H1 (cell line): ENCODE measurements around the gene NECAP2. TPM values are rescaled to one million over a fixed set of nuclear protein-coding genes. Genes with fewer than 3 reads are reported as not detected.

ENCODE experiments used
- BRCA1 ChIP-seq: IDR thresholded peaks from 2 replicates; pipeline ENCODE4 v1.6.1; 2012; ENCODE audit warnings: low read depth, low read length, improper control_type of control experiment
- CBX8 ChIP-seq: fragments of 300-800, 300-1000 bp; sonication (generic); IDR thresholded peaks from 2 replicates; pipeline ENCODE4 v1.7.1; 2016; ENCODE audit warnings: low read depth, low read length, borderline replicate concordance
- RNF2 ChIP-seq: fragments of 200-900, 300-1000 bp; sonication (generic); IDR thresholded peaks from 2 replicates; pipeline ENCODE4 v1.7.1; 2016; ENCODE audit warnings: borderline replicate concordance, low read depth, mild to moderate bottlenecking, antibody characterized with exemption, low read length; ENCODE audit not compliant: poor library complexity, severe bottlenecking; ENCODE audit errors: missing control alignments
- polyA plus RNA-seq, 7 experiments: library from polyadenylated mRNA; depleted of rRNA in 3 of 7; stranded (reverse) in 5 of 7; unstranded in 2 of 7; fragments of >200 nt in 5 of 7; fragments of 200-250 nt in 2 of 7; gene quantifications; 1 replicate in 5 of 7; 2 replicates in 1 of 7; 4 replicates in 1 of 7; pipeline versions ENCODE4 v1.2.1 to v1.2.3, GENCODE V29; 2011 to 2013; ENCODE audit warnings: missing spikeins in 2 of 7, mixed read lengths in 2 of 7
- total RNA-seq: library from RNA; stranded (reverse); fragmentation: NEBNext Ultra II Directional; extraction: Animal tissue kit (Norgen Biotek cat#: 25700); gene quantifications from 2 replicates; pipeline ENCODE4 v1.2.1, GENCODE V29; 2021

NECAP2 gene
- total and polyA plus RNA-seq, 2 of the 8 experiments (the other 6 are each of a cell fraction or from before 2014, with no cell fraction given) = 24.4 to 29.7 TPM

DNA sequence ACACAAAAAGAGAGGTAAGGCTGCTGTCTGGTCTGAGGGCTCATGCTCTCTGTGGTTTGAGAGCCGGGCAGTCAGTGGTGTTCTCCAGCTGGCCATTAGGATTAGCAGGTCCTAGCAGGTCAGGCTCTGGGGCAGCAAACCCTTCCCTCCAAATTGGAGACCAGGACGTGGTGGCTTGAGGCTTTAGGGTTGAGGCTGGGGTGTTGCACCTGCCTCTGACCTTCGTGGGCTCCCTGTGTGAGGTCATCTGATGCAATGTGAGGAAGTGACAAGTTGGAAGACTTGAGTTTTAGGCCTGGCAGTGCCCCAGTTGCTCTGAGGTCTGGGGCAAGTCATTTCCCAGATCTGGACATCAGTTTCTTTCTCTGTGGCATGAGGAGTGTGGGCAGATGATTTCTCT, 49.1 kb upstream of the NECAP2 start (continued):
- TF ChIP-seq RNF2 = no peak
- no peak for TF ChIP-seq CBX8
- TF ChIP-seq BRCA1 = no peak
